Stimulated activated CD4-positive, alpha-beta T cell treated with anti-CD3 and anti-CD28 coated beads, Interleukin-12 subunit alpha, Interleukin-12 subunit beta, amount 100 ng/mL, for 4 hours (primary cell): Measurements from ENCODE around the gene PACSIN1.

Experiments used
- DNase-seq: peaks from one replicate; pipeline ENCODE4 v3.0.0-alpha.2; 2020

Gene PACSIN1

DNA sequence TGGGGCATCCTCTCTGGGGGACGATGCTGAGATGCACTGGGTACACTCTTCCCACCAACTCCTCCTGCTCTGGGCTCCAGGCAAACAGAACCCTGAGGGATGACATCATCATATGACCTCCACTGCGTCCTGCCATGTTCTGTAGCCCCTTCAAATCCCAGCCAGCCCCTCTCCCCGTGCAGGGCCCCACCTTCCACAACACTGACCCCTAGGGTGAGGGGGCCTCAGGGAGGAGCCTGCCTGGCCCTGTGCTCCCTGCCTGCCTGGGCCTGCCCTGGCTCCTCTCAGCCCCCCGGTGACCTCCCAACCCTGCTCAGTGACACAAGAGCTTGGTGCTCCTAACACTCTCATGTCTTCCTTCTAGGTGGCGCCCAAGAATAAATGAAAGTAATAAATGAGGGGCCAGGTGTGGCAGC lies 99.9 kb downstream of the PACSIN1 start:
- DNase-seq = no peak

DNA sequence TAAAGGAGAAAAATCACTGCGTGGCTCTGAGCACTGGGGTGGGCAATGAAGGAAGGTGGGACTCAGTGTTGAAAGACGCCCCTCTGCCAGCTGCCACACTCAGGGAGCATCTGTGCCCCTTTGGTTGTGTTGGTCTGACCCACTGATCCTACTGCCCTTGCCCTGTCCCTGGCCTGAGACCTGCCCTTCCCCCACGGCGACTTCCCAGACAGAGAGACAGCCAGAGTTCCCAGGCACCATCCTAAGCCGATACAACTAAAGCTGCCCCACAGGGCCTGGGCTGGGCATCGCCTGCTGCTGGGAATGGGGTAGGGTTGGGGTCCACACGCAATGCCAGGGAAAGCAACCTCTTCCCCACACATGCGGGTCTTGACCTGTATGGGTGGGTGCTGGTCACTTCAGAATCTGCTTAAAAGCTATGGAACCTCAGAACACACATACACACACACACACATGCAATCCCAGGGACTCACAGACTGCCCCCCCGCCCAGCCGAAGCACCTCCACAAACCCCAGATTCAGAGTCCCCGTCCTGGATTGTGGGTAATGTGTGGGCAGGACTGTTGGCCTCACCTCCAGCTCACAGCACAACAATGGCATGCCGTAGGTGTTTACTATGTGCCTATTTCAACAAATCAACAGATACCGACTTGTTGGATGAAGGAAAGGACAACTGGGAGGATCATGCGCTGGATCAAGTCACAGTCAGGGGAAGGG lies 101.1 kb downstream of the PACSIN1 start:
- DNase-seq = no peak

DNA sequence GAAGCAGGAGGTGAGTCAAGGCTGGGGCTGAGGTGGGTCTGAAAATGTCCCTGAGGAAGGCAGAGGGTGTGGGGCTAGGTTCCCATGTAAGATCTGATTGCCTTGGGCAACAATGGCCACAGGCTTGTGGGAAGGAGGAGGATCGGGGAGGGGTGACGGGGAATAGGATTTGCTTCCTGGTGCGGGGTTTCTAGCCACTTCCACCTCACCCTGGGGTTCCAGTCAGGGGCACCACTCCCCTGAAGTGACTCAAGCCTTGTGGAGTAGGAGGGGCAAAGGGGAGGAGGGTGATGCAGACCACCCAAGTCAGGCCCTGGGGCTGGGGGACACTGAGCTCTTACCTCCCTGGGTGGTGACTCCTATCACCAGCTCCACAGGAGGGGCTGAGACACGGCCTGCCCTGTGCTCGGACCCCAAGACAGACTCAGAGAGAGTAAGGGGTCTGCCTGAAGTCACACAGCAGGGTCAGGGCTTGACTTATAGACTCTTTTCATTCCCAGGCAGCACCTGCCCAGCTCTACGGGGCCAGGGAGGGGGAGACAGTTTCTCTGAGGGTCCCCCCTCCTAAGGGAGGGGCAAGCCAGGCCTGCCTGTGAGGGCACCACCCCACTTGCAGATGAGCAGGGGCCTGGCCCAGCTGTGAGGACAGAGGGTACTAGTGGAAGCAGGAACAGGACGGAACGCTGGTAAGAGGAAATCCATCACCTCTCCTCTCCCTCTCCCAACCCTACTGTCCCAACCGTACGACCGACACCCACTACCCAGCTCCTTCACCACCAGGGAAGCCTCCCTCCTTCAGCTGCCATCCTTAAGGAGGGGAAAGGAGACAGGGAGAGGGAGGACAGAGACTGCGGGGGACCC lies 102.7 kb downstream of the PACSIN1 start:
- no peak for DNase-seq

DNA sequence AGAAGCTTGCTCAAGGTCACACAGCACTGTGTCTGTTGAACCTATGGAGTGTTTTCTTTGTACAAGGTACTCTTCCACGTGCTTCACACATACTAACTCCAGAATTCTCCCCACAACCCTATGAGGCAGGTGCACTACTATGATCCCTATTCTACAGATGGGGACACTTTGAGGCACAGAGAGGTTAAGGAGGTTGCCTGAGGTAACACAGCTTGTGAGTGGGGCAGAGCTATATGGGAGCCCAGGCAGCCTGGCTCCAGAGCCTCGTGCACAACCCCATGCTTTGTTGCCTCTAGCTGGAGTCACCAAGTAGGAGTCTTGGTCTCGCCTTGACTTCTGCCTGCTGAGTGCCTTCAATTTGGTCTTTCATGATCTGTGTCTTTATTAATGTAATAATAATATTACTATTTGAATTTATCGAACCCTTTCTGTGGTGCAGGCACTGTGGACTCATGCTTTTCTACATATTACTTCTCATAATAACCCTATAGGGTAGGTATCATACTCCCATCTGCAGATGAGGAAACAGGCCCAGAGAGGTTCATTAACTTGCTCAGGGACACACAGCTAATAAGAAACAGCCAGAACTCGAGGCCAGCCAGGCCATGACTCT lies 103.6 kb downstream of the PACSIN1 start:
- DNase-seq = no peak

DNA sequence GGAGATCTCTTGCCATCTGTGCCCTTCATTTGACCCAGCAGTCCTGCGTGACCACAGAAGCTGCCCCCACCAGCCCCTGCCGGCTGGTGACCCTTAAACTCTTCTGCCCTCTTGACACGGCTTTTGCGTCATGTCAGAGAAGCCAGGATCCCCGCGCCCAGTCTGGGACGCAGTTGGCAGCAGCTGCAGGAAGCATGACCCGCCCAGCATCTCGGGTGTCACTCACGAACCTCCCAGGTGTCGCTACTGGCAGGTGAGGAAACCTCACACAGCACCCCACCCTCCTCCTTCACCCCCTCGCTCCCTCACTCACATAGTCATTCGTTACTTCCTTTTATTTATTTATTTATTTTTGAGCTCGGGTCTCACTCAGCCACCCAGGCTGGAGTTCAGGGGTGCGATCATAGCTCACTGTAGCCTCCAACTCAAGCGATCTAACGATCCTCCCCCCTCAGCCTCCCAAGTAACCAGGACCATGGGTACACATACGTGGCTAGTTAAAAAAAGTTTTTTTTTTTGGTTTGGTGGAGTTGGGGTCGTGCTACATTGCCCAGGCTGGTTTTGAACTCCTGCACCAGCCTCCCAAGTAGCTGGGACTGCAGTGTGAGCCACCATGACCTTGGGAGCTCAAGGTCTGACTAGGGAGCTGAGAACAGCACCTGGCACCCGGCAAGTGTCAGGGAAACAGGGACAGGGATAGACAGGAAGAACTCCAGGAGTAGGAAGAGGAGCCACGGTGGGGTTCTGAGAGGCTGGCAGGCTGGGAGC lies 104.4 kb downstream of the PACSIN1 start:
- DNase-seq = no peak

DNA sequence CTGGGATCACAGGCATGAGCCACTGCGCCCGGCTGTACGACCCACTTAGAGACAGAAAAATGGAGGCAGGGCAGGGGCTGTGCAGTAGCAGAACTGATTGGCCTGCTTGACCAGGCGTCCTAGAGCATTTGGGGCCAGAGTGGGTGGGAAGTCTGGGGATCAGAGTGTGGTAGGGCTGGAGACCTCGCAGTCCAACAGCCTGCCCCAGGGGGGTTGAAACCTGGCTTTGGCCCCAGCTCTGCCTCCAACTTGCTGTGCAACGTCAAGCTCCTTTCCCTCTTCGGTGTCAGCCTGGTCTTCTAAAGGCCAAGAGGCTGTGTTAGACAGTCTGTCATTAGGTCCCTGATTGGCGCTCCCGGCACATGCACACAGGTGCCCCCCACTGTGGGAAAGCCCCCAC lies 105.5 kb downstream of the PACSIN1 start:
- DNase-seq = no peak

DNA sequence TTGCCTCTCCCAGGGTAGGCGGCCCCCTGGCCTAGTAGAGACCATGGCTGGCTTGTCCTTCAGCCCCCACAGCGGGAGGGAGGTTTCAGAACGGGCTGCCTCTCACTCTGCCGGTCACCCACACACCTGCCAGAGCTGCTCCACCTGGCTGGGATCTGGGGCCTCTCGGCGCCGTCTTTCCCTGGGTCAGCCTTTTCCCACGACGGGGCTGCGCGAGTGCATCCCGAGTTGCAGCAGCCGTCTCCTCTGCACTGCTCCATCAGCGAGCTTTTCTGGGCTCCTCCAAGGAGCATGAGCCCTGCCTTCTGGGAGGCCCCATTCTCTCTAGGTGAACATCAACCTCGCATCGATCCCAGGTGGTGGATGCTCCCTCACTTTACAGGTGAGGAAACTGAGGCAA lies 106.1 kb downstream of the PACSIN1 start:
- DNase-seq = no peak

DNA sequence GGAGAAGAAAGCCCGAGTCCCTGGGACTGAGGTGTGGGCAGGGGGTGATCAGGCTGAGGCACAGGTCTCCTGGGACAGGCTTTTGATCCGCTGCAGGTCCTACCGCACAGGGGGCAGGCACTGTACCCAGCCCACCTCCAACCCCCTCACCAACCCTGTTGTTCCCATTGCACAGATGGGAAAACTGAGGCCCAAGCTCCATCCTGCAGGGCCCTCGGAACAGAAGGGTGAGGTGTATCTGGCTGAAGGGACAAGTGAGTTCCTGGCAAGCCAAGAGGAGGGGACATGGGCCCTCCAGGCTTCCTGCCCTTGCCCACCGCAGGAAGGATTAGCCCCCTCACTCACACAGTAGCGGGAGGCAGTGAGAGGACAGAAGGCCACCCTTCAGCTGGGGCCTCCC lies 106.7 kb downstream of the PACSIN1 start:
- no peak for DNase-seq

DNA sequence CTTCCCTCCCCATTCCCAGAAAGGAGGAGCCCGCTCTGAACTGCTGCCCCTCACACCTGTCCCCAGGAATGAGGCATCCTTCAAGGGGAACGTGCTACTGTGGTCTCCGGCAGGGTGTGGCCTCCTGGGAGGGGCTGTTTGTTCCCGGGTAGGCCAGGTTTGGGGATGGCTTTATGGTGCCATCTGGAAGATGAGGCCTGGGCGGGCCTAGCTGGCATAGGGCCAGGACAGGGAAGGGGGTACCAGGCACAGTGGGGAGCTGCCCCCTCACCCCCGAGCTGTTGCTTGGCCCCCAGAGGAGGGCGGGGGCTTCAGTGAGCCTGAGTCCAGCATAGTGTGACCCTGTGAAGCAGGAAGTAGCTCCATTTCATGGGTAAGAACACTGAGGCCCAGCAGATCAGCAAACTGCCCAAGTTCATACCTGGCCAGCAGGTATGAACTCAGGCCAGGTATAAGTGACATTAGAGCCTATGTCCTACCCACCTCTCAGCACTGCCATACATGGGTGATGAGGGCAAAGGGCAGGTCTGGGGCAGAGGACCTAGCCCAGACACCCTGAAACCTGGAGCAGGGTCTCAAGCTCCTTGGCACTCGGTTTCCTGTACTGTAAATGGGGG lies 107.8 kb downstream of the PACSIN1 start:
- DNase-seq = no peak

DNA sequence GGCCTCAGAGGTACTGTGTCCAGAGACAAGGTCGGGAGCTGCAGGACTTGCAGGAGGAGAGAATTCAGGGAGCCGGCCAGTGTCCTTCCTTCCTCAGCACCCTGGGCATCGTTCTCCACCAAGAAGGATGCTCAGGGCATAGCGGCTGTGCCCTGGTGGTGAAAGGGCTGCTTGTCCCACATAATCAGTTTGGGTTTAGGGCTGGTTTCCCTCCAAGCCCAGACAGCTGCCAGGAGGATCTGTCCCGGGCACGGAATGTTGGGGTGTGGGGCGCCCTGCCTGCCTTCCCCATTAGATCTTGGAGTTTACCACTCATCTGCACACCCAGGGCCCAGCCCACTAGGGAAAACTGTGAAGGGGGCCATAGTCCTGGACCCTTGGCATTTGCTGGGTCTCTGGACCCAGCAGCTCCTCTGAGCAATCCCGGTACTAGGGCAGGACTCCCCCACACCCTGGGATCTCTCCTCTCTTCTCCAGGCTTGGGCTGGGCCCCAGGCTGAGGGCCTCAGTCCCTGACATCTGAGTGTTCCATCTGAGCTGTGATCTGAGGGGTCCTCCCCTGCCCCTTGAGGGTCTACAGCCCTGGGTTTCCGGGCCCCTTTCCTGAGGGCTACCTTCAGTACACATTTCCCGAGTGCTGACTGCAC lies 108.9 kb downstream of the PACSIN1 start:
- DNase-seq = no peak

DNA sequence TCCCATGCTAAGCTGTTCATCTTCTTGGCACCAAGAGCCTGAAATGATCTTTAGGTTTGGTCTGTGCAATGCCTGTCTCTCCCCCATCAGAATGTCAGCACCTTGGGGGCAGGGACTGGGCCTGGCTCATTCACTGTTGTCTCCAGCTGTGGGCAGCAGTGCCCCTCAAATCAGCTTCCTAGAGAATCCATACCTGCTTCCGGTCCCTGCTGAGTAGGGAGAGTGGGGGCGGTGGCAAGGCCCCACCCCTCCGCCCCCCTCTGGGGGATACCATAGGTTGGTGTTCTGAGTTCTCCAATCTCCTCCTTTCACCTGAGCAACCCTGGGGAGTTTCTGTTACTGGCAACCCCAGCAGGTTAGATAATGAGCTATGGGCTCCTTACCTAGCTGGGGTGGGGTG lies 109.5 kb downstream of the PACSIN1 start:
- DNase-seq = no peak

DNA sequence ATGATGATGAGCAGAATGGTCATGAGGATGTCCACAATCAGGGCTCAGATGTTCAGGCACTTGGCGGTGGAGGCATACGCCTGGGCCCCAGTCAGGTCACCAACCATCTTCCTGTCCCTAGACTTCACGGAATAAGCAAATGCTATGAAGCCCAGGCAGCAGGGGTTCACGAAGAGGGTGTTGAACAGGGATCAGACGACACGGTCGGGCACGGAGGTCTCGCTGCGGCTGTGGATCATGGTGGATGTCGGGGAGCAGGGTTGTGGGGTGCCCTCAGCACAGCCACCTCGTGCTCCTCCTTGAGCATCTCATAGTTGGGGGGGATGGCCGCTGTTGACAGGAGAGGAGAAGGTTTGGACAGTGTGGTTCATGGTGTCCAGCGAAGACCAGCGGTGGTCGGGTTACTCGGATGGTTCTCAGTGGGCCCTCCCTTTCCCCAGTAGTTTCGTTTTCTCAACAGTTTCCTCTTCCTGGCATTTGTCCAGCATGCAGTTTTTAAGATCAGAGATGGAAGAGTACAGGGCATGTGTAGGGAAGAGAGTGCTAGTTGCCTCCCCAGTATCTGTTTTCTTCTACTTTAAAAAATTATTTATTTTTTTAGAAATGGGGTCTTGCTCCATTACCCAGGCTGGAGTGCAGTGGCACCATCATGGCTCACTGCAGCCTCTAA lies 110.5 kb downstream of the PACSIN1 start:
- DNase-seq = no peak

DNA sequence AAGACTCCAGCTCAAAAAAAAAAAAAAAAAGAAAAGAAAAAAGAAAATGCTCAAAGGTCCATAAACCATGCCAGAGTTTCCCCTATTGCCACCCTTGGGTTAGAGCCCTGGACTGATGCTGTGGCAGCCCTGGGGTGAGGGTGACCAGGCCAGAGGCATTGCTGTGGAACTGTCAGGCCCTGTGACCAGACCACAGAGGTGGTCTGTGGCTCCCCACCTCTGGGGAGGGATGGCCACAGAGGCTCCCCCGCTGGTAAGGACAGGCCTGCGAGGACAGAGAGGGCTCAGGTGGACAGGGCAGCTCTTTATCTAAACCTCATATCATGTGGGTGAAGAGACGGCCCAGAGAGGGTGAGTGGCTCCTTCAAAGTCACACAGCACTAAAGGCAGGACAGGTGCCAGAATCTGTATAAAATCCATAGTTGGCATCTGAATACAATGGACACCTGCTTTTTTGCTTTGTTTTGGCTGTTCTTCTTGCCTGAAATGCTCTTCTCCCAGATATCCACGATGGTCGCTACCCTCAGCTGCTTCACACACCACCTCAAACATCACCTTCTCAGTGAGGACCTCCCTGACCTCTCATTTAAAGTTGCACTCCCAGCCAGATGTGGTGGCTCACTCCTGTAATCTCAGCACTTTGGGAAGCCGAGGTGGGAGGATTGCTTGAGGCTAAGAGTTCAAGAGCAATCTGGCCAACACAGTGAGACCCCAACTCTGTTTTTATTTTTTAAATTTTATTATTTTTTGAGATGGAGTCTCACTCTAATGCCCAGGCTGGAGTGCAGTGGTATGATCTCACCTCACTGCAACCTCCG lies 112.8 kb downstream of the PACSIN1 start:
- DNase-seq = no peak

DNA sequence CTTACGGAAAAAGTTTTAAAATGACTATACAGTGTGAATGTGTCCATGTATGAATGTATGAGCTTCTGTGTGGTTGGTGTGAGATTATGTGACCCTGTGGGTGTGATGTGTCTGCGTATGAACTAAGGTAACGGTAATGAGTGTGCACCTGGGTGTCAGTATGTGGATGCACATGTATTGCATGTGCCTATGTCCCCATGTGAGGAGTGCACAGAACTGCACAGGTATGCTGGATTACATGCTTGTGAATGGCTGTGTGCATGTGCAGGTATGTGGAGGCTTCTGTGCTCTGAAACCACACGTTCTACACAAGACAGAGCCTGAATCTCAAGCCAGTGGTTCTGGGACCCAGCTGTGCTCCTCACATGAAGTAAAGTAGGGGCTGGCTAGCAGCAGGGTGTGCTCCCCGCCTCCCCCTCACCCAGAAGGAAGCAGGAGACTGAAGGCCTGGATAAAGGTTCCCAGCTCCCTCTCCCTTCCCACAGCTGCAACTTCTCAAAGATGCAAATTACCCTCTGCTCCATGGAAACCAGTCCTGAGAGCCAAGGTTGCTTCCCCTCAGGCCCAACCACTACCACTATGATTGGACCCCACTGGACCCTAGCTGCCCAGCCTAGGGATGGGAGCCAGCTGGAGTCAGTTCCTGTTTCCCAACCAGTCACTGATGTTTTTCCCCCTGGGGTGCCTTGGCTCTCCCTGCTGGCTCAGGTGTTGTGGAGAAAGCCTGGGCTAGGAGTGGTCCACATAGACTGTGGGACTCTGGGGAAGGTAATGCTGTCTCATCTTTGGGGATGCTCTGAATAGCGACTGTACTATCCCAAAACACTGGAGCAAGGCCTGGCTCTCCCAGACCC lies 115.1 kb downstream of the PACSIN1 start:
- DNase-seq = no peak

DNA sequence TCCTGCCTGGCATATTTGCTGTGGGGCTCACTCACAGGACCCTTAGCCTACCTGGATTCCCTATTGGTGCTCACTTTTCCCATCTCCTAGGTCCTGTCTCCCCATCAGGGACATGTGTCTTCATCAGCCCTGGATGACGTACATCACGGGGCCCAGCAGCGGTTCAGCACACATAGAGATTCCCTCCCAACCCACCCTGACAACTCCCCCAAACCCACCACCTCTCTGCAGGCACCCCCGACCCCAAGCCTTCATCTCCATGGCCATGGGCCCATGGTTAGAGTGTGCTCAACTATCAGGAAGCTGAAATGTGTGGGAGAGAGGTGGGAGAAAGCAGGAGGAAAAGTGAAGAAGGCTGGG lies 115.7 kb downstream of the PACSIN1 start:
- DNase-seq = no peak

DNA sequence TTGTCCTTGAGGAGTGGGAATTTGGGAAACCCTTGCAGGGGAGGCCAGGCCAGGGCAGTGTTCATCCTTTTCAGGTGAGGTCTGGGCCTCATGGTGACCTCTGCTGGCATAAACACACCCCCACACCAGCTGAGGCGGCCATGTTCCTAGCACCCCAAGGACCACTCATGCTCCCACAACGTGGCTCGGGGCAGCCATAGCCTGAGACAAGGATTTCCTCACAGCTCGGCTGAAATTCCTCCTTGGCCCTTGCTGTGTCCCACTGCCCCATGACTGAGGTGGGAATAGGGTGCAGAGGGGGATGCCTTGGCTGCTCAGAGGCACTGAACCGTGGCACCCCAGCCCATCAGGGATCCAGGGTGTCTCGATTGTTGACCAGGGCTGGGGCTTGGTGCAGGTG lies 117.6 kb downstream of the PACSIN1 start:
- no peak for DNase-seq

DNA sequence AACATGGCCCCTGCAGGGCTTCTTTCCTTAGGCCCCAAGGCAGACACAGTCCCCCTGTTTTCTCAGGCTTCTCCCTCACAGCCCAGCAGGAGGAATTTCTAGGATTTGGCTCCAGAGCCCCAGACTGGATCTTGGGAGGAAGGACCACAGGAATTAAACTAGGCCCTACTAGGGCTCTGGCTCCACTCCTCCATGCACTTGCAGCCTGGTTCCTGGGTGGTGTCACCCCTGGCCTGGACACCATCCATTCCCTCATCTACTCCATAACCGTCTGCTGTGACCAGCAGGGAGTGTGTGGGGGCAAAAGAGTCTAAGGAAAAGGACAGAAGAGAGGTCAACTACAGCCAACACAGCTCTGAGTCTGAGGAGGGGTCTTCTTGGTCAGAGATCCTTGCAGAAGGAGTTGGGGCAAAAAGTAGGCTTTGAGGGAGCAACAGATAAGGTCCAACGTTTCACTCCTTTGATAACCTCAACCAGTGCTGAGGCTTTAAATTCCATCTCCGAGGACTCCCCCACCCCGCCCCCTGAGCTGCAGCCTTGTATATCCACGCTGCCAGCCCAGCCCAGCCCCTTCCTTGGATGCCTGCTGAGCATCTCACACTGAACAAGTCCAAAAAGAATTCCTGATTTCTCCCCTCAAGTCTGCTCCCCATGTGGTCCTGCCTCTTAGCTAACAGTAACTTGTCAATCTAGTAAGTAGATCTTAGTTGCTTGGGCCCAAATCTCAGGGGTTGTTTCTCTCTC lies 118.2 kb downstream of the PACSIN1 start:
- DNase-seq = no peak

DNA sequence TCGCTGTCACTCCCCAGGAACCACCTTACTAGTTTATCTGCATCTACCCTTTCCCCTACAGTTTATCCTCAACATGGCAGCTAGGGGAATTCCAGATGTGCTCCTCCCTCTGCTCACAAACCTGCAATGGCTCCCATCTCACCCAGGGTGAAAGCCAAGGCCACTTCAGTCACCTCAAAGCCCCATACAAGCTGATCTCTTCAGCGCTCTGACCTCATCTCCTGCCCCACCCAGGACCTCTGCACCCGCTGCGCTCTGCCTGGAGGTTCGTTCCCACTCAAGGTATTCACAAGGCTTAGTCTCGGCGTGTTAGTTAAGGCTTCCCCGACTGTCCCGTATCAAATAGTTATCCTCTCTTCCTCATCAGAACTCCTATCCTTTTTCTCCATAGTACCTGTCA lies 118.8 kb downstream of the PACSIN1 start:
- DNase-seq = no peak
